HCT116 (cell line): ENCODE data around the gene GATC. TPM values are rescaled to one million over a fixed set of nuclear protein-coding genes. Genes with fewer than 3 reads are reported as not detected.

Experiments used
- ATAC-seq: fragments of 200-7000 bp; cut with Tn5 transposase; 2 replicates; pipeline ENCODE4 v1.9.1; 2020; ENCODE audit warnings: mild to moderate bottlenecking, moderate library complexity
- BruUV-seq: library from RNA; stranded (reverse); fragments of 400-500 nt; replicated peaks from 2 replicates; lab custom pipeline; 2021; lab: Mats Ljungman, UMichigan
- CTCF ChIA-PET: fragments of 300-600 bp; sonication (Branson Sonifier 250); formaldehyde crosslinking; loops from one replicate; lab custom pipeline; 2021; ENCODE audit warnings: antibody characterized with exemption; lab: Charles Lee
- POLR2A ChIA-PET: fragments of 300-600, 350-600 bp; sonication (Branson Sonifier 250); formaldehyde crosslinking; loops from one replicate; lab custom pipeline; 2021; ENCODE audit warnings: antibody characterized with exemption; lab: Charles Lee
- RAD21 ChIA-PET, 2 experiments: fragments of 300-600 bp; sonication (Branson Sonifier 250); formaldehyde crosslinking; loops; one replicate each; lab custom pipeline; 2023; ENCODE audit warnings: low total read pairs in 2 of 2; ENCODE audit not compliant: uncharacterized antibody in 2 of 2, unreplicated experiment in 2 of 2, low non-redundant PET in 1 of 2; lab: Charles Lee
- DNase-seq: peaks from one replicate; pipeline ENCODE4 v3.0.0-alpha.2; 2010; ENCODE audit warnings: low read depth, low spot score
- H2AFZ ChIP-seq: fragments of 200-600 bp; shearing (Covaris generic), sonication (generic); 2 replicates; pipeline ENCODE4 v1.6.1; 2017; ENCODE audit warnings: low read depth, mixed run types, mixed read lengths, antibody characterized with exemption, low read length; ENCODE audit not compliant: poor library complexity, severe bottlenecking
- H3K27ac ChIP-seq: 2 replicates; pipeline ENCODE4 v1.5.1; 2012; ENCODE audit warnings: low read depth, low read length
- H3K27me3 ChIP-seq: fragments of 200-600 bp; sonication (generic); 2 replicates; pipeline ENCODE4 v1.6.1; 2016; ENCODE audit warnings: mixed run types, low read length, mixed read lengths; ENCODE audit not compliant: insufficient read depth
- H3K36me3 ChIP-seq, 2 experiments: fragments of 200-500 bp in 1 of 2; fragments of 200-600 bp in 1 of 2; sonication (Bioruptor generic) in 1 of 2; sonication (generic) in 1 of 2; 2 replicates each; pipeline versions ENCODE4 v1.5.1 to v1.6.1; 2014 to 2016; ENCODE audit warnings: low read length in 2 of 2, inconsistent platforms in 1 of 2, mixed read lengths in 1 of 2, mixed run types in 1 of 2; ENCODE audit not compliant: insufficient read depth in 2 of 2, control insufficient read depth in 1 of 2
- H3K4me1 ChIP-seq, 2 experiments: fragments of 200-600 bp in 1 of 2; sonication (generic) in 1 of 2; 2 replicates each; pipeline versions ENCODE4 v1.5.1 to v1.6.1; 2012 to 2017; ENCODE audit warnings: low read length in 2 of 2, inconsistent platforms in 1 of 2, mild to moderate bottlenecking in 1 of 2, mixed read lengths in 1 of 2, mixed run types in 1 of 2, moderate library complexity in 1 of 2; ENCODE audit not compliant: insufficient read depth in 2 of 2, control insufficient read depth in 1 of 2
- H3K4me2 ChIP-seq: fragments of 200-600 bp; sonication (generic); 2 replicates; pipeline ENCODE4 v1.6.1; 2017; ENCODE audit warnings: mixed run types, low read length, mixed read lengths
- H3K4me3 ChIP-seq, 2 experiments: fragments of 200-600 bp in 1 of 2; sonication (generic) in 1 of 2; replicated peaks in 1 of 2; 2 replicates each; pipeline ENCODE4 v1.5.1; 2011 to 2016; ENCODE audit warnings: low read length in 2 of 2, control low read depth in 1 of 2, low read depth in 1 of 2, mild to moderate bottlenecking in 1 of 2, mixed read lengths in 1 of 2, mixed run types in 1 of 2
- H3K79me2 ChIP-seq: fragments of 200-600 bp; sonication (generic); 2 replicates; pipeline ENCODE4 v1.6.1; 2017; ENCODE audit warnings: mild to moderate bottlenecking, mixed run types, low read length, moderate library complexity, mixed read lengths; ENCODE audit not compliant: insufficient read depth
- H3K9ac ChIP-seq: fragments of 200-600 bp; sonication (generic); 2 replicates; pipeline ENCODE4 v1.6.1; 2016; ENCODE audit warnings: low read length, mixed read lengths
- H3K9me2 ChIP-seq: fragments of 200-600 bp; sonication (generic), shearing (Covaris generic); 2 replicates; pipeline ENCODE4 v1.6.1; 2017; ENCODE audit warnings: mixed run types, mild to moderate bottlenecking, moderate library complexity; ENCODE audit not compliant: insufficient read depth
- H3K9me3 ChIP-seq, 2 experiments: fragments of 200-500 bp in 1 of 2; fragments of 200-600 bp in 1 of 2; sonication (Bioruptor generic) in 1 of 2; sonication (generic) in 1 of 2; 2 replicates each; pipeline ENCODE4 v1.6.1; 2014 to 2017; ENCODE audit warnings: low read length in 2 of 2, mixed read lengths in 2 of 2, inconsistent platforms in 1 of 2, low read depth in 1 of 2, mild to moderate bottlenecking in 1 of 2, mixed run types in 1 of 2, moderate library complexity in 1 of 2; ENCODE audit not compliant: control insufficient read depth in 1 of 2, insufficient read depth in 1 of 2
- H4K20me1 ChIP-seq: fragments of 200-600 bp; sonication (generic), shearing (Covaris generic); 2 replicates; pipeline ENCODE4 v1.6.1; 2017; ENCODE audit warnings: mixed run types, mild to moderate bottlenecking, moderate library complexity; ENCODE audit not compliant: insufficient read depth
- CBX3 ChIP-seq: IDR thresholded peaks from 2 replicates; pipeline ENCODE4 v1.6.1; 2012; ENCODE audit warnings: low read depth
- CEBPB ChIP-seq: IDR thresholded peaks from 2 replicates; pipeline ENCODE4 v1.6.1; 2012; ENCODE audit warnings: low read depth
- EGR1 ChIP-seq: IDR thresholded peaks from 2 replicates; pipeline ENCODE4 v1.6.1; 2012; ENCODE audit warnings: low read depth
- ELF1 ChIP-seq: IDR thresholded peaks from 2 replicates; pipeline ENCODE4 v1.6.1; 2012; ENCODE audit warnings: low read depth, borderline replicate concordance
- EZH2 ChIP-seq: fragments of 200-600 bp; sonication (generic); IDR thresholded peaks from 2 replicates; pipeline ENCODE4 v1.6.1; 2017; ENCODE audit warnings: antibody characterized with exemption, mixed run types
- EZH2phosphoT487 ChIP-seq: fragments of 200-600 bp; IDR thresholded peaks from 2 replicates; pipeline ENCODE4 v1.6.1; 2018; ENCODE audit warnings: antibody characterized with exemption, borderline replicate concordance
- FOSL1 ChIP-seq: IDR thresholded peaks from 2 replicates; pipeline ENCODE4 v1.6.1; 2012; ENCODE audit warnings: low read depth
- JUND ChIP-seq: IDR thresholded peaks from 2 replicates; pipeline ENCODE4 v1.6.1; 2012
- POLR2A ChIP-seq: IDR thresholded peaks from 2 replicates; pipeline ENCODE4 v1.7.0; 2011; ENCODE audit warnings: borderline replicate concordance; ENCODE audit not compliant: insufficient read depth, insufficient read length; ENCODE audit errors: extremely low read depth
- POLR2AphosphoS5 ChIP-seq: IDR thresholded peaks from 2 replicates; pipeline ENCODE4 v1.6.1; 2011; ENCODE audit warnings: mild to moderate bottlenecking, low read depth, low read length, moderate library complexity
- RAD21 ChIP-seq: IDR thresholded peaks from 2 replicates; pipeline ENCODE4 v1.6.1; 2012; ENCODE audit warnings: low read depth, mild to moderate bottlenecking
- SIN3A ChIP-seq: IDR thresholded peaks from 2 replicates; pipeline ENCODE4 v1.6.1; 2012; ENCODE audit warnings: low read depth
- SP1 ChIP-seq: IDR thresholded peaks from 2 replicates; pipeline ENCODE4 v1.6.1; 2012; ENCODE audit warnings: low read depth
- SRF ChIP-seq: IDR thresholded peaks from 2 replicates; pipeline ENCODE4 v1.6.1; 2012; ENCODE audit warnings: low read depth
- TCF7L2 ChIP-seq: IDR thresholded peaks from 2 replicates; pipeline ENCODE4 v1.7.0; 2011; ENCODE audit warnings: borderline replicate concordance, inconsistent platforms; ENCODE audit not compliant: insufficient read depth, insufficient read length; ENCODE audit errors: extremely low read depth
- YY1 ChIP-seq: IDR thresholded peaks from 2 replicates; pipeline ENCODE4 v1.6.1; 2011; ENCODE audit warnings: low read length, low read depth, moderate library complexity, mild to moderate bottlenecking; ENCODE audit not compliant: insufficient replicate concordance; ENCODE audit errors: extremely low read depth
- ZFX ChIP-seq: fragments of 450-650 bp; IDR thresholded peaks from 2 replicates; pipeline ENCODE4 v1.6.1; 2017
- ZNF274 ChIP-seq: fragments of 200-500 bp; sonication (Bioruptor generic); IDR thresholded peaks from 2 replicates; pipeline ENCODE4 v1.6.1; 2014; ENCODE audit warnings: mild to moderate bottlenecking, low read depth, low read length, inconsistent platforms
- intact Hi-C: fragments of 100-400 bp; cut with micrococcal nuclease; formaldehyde crosslinking; loops from 2 replicates; pipeline ENCODE4 v1.10.0; 2022
- total RNA-seq: library from RNA; stranded (reverse); gene quantifications from one replicate; pipeline ENCODE4 v1.2.1, GENCODE V29; 2021; ENCODE audit not compliant: unreplicated experiment
- TF ChIP-seq, protein P1 (sequence below): IDR thresholded peaks from 2 replicates; pipeline ENCODE4 v1.6.1; 2012
- TF ChIP-seq, protein P2 (sequence below): IDR thresholded peaks from 2 replicates; pipeline ENCODE4 v1.6.1; 2011; ENCODE audit warnings: mild to moderate bottlenecking, low read length, moderate library complexity; ENCODE audit not compliant: insufficient replicate concordance; ENCODE audit errors: extremely low read depth

The GATC gene
- total RNA-seq, 1 experiment from 2014 or later: 48.7 TPM

DNA sequence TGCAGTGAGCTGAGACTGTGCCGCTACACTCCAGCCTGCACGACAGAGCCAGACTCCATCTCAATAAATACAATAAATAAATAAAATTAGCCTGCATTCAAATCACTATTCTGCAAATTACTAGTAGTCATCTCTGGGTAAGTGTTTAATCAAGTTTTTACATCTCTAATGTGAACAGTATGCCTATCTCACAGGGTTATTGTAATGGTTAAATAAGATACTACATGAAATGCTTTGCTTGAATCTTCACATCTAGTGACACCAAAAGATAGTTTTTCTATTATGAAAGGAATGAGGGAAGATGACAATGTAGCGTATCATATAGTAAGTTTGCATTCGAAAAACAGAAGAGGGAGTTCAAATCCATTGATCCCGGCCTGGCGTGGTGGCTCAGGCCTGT, 21.2 kb downstream of the GATC start:
- peak overlapping the region; percentile 91; the same call in 1 of the 2 replicates for H3K4me2 ChIP-seq
- DNase-seq (no peak), ATAC-seq (no peak)
- H3K9me3 ChIP-seq: no peaks in the 10 kb centered on the region
- RAD21 ChIA-PET: interaction anchor here in 1 of 2 experiments (0.9 kb wide), 1 partner anchor 132 kb away, joined by 3 read pairs; no protein-coding TSS in a partner anchor
- no peak overlapping the region for H3K9ac ChIP-seq
- H4K20me1 ChIP-seq: peaks cover 29% of the 10 kb centered on the region; the same call in 1 of the 2 replicates
- H2AFZ ChIP-seq: no peak overlapping the region
- H3K9me2 ChIP-seq: no peaks in the 10 kb centered on the region
- H3K4me1 ChIP-seq: peaks cover 15 to 39% of the 10 kb centered on the region in 2 experiments
- peaks cover 38 to 40% of the 10 kb centered on the region in 2 experiments for H3K36me3 ChIP-seq
- TF ChIP-seq POLR2AphosphoS5 (no peak), FOSL1 (no peak), SP1 (no peak), JUND (no peak), EGR1 (no peak), YY1 (no peak), SRF (no peak), EZH2phosphoT487 (no peak), ELF1 (no peak), TCF7L2 (no peak), ZNF274 (no peak), POLR2A (no peak), SIN3A (no peak), CEBPB (no peak), CBX3 (no peak), ZFX (no peak), RAD21 (no peak), EZH2 (no peak)
- TF ChIP-seq, protein P1, sequence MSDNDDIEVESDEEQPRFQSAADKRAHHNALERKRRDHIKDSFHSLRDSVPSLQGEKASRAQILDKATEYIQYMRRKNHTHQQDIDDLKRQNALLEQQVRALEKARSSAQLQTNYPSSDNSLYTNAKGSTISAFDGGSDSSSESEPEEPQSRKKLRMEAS: no peak
- TF ChIP-seq, protein P2, sequence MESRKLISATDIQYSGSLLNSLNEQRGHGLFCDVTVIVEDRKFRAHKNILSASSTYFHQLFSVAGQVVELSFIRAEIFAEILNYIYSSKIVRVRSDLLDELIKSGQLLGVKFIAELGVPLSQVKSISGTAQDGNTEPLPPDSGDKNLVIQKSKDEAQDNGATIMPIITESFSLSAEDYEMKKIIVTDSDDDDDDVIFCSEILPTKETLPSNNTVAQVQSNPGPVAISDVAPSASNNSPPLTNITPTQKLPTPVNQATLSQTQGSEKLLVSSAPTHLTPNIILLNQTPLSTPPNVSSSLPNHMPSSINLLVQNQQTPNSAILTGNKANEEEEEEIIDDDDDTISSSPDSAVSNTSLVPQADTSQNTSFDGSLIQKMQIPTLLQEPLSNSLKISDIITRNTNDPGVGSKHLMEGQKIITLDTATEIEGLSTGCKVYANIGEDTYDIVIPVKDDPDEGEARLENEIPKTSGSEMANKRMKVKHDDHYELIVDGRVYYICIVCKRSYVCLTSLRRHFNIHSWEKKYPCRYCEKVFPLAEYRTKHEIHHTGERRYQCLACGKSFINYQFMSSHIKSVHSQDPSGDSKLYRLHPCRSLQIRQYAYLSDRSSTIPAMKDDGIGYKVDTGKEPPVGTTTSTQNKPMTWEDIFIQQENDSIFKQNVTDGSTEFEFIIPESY: no peak
- CTCF ChIA-PET: interaction anchor here (1.2 to 3.2 kb wide), 3 partner anchors 10 to 114 kb away, joined by 3 to 25 read pairs (median 10); partner anchors contain the start of gene POP5
- no TSS peak for BruUV-seq
- H3K27me3 ChIP-seq: no peaks in the 10 kb centered on the region
- H3K4me3 ChIP-seq: no peak overlapping the region
- POLR2A ChIA-PET: interaction anchor here (2.3 kb wide), 1 partner anchor 29 kb away, joined by 12 read pairs; the partner anchor contains the start of gene DYNLL1
- no peak overlapping the region for H3K27ac ChIP-seq
- intact Hi-C loops: loop anchor here (5.0 kb wide), 1 partner anchor 130 kb away; no protein-coding TSS in a partner anchor
- H3K79me2 ChIP-seq: peaks cover 83% of the 10 kb centered on the region
